HG02973 (cell line): ENCODE measurements around the gene TMEM80.

ENCODE experiments used
- ATAC-seq: cut with Tn5 transposase; IDR thresholded peaks from one replicate; pipeline ENCODE4 v1.9.1; 2021; ENCODE audit warnings: moderate library complexity; ENCODE audit not compliant: unreplicated experiment

TMEM80 gene

DNA sequence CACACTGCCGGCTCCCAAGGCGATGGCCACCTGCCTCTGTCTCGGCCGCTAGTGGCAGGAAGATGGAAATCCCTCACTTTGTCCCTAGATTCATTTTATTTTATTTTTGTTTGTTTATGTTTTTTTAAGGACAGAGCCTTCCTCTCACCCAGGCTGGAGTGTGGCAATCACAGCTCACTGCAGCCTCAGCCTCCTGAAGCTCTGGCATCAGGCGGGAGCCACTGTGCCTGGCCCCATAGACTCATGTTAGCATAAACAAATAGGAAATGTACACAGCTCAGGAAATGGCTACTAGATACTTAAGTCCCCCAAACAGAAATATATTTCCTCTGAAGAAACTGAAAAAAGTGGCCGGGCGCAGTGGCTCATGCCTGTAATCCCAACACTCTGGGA is 3.5 kb downstream of the TMEM80 start:
- no peak for ATAC-seq

DNA sequence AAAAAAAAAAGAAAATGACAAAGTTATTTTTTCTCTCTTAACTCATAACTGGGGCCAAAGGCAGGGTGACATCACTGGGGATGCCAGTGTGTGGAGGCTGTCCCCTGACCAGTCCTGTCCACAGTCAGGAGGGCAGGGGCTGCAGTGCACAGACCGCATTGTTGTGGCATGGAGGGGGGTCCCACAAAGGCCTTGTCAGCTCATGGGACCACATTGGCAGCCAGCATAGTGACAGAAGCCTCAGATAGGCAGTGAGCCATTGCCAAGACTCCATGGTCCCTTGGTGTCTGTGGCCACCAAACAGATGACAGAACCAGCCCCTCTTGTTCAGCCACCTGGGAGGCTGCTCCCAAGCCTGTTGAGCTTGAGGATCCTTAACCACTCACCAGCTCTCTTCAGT is 4.1 kb downstream of the TMEM80 start:
- ATAC-seq: no peak

DNA sequence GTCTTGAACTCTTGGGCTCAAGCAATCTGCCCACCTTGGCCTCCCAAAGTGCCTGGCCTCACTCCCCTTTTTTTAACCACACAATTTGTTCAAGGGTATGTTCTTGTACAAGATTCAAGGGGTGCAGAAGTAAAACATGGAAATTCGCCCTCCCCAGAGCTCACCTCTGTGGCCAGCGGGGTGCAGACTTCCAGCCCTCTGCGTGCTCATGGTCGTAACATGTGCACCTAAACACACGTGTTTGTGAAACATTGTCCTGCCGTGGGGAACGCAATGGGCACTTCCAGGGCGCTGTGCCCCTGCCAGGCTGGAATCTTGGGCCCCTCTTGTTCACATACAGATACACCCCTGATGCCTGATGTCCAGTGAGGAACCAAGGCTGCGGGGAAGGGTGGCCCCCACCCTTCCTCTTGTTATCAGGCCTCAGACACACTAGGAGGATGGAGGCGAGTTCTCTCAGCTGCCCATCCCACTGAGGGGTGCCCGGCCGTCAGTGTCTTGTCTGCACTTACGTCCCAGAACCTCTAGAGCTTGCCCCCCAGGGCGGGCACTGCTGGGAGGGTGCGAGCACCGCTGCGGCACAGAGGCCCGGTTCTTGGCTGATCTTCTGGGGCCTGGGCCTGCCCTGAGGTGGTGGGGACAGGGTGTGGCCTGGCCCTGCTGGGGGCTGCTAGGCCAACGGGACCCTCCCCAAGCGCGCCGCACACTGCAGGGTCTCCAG is 6.3 kb downstream of the TMEM80 start:
- no peak for ATAC-seq

DNA sequence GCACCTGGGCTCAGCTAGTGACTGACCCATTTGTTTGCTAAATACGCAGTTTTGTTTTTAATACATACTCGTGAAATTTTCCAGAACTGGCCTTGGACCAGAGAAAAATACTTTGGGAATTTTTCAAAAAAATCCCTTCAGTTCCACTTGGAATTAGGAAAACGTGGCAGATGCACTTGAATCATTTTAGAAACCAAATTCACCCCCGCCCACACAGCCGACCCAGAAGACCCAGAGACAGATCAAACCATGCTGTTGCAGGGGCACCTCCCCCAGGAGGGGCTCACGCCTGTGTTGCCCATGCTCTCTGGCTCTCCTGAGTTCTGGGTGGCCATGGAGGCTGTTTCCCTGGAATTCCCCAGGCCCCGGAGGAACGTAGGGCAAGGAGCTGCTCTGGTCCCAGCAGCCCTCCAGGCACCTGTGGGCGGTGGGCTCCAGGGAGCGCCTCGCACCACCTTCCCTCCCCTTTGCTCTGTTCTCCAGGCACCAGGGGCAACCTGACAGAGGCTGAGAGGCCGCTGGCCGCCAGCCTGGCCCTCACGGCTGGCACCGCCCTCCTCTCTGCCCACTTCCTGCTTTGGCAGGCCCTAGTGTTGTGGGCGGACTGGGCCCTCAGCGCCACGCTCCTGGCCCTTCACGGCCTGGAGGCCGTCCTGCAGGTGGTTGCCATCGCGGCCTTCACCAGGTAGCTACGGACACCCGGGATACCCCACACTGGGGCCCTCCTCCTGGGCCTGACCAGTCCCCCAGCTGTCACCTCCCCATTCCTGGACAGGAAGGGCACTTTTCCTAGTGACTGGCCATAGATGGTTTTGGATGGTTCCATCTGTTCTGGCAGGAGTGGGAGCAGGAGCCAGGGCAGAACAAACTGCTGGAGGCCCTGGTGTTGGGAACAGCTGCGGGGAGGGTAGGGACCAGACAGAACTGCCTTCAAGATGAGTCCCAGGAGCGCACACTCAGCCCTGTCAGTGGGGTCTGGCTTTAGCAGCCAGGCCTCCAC is 7.1 kb downstream of the TMEM80 start:
- ATAC-seq: no peak

DNA sequence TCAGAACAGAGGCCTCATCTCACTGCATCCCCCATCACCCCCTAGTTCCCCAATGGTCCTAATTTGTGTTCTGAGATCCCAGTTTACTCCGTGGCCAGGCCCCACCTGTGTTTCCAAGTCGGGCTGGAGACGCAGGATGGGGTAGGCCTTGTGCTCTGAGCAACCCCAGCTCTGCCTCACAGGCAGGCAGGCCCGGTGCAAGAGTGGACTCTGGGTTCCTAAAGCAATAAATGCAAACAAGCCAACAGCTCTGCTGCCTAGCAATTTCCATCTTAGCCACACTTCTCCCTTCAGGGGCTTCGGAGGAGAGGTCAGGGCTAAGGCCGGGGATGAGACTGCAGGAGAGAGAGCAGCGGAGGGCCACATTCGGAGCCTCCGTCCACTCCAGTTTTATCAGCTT is 7.9 kb downstream of the TMEM80 start:
- no peak for ATAC-seq

DNA sequence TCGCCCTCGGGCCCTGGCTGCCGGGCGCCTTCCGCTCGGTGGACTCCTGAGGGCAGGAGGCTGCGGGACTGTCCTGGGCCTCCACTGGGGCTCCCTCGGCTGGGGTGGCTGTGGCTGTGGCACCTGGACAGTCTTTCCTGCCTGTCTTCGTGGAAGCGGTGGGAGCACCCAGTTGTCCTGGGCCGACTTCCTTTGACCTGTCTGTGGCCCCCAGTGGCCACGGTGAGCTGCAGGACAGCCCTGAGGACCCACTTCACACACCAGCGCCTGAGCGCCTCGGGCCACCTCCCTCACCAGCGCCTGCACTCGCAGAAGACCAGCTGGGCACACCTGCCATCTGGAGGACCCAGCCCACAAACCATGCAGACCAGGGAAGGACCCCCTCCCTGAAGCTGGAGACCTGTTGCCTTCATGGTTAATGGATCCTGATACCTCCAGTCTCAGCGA is 8.6 kb downstream of the TMEM80 start:
- ATAC-seq: no peak

DNA sequence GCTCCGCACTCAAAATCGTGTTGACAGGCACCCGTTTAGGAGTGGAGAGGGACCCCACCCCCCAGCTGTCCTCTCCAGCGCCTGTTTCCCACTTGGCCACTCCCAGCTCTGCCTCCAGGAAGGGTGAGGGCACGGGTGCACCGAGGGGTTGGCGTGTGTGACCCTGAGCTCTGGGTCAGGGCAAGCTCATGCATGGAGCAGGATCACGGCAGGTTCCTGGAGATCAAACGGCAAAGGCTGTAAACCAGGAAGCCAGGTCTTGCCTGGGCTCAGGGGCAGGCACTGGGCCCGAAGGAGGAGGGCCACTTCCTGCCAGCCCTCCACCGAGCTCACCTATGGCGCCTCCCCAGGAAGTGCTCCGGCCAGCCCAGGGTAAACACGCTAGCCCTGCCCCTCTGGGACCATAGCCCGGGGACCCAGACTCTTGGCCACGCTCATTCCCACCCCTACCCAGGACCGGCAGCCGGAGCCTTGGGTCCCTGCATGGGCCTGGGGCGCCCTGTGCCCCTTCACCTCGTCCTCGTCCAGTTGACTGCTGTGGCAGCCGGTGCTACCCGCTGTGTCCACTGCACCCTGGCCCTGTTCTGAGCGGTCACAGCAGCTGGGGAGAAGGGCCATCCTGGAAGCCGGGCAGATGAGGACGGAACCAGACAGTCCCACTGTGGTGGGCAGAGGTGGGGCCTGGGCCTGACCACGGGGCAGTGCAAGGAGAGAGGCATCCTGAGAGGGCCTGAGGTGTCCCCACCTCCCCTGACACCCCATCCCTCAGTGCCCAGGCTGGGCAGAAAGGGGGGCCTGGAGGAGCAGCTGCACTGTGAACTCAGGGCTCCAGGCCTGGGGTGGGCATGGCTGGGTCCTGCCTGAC is 9.4 kb downstream of the TMEM80 start:
- no peak for ATAC-seq

DNA sequence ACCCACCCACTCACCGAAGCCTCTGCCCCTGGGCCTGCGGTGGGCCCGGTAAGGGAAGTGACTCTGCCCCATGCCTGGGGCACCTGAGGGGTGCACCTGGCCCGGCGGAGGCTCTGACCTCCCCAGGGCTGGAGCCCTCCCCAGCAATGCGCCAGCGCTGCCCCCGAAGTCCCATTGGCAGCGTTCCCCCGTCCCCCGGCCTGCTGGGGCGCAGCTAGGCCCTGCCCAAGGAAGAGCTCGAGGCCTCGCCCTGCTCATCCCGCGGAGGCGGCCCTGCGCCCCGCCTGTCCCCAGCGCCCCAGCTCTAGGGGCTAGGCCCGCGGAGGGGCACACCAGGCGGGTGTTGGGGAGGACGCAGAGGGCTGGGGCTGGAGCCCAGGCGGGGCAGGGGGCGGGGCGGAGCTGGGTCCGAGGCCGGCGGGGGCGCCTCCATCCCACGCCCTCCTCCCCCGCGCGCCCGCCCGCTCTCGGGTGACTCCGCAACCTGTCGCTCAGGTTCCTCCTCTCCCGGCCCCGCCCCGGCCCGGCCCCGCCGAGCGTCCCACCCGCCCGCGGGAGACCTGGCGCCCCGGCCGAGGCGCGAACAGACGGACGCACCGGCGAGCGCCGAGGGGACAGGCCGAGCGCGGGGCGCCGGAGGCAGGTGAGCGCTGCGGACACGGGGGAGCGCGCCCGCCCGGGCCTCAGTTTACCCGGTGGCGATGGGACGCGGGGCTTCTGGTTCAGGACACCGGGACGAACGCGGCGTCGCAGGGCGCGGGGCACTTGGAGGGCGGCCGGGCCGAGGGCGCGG is 10.2 kb downstream of the TMEM80 start, which contains the start of gene EPS8L2:
EPS8L2 (plus strand) TSS at position 586 of the 793 bp plus-strand sequence. CDS start 3,177 bp downstream, outside the sequence.
- ATAC-seq: no peak

DNA sequence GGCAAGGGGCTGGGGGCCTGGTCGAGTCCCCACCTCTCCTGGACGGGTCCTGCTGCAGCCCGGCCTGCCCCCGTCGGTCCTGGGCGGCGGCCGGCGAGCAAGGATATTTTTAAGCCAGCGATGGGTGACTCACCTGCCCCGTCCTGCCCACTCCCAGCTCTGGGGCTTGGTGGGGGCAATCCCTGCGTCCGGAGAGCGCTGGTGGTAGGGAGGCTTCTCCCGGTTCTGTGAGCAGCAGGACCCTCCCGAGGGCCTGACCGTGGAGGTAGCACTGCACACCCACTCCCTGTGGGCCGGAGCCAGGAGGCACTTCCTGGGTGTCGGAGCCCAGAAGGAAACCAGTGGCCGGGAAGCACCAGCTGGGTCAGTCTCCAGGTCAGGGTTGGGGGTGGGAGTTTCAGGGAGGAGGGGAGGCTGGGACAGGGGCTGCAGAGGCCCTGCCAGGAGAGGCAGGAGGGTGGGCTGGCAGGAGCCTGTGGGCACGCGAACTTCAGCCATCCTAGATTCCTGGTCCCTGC is 10.9 kb downstream of the TMEM80 start:
- no peak for ATAC-seq

DNA sequence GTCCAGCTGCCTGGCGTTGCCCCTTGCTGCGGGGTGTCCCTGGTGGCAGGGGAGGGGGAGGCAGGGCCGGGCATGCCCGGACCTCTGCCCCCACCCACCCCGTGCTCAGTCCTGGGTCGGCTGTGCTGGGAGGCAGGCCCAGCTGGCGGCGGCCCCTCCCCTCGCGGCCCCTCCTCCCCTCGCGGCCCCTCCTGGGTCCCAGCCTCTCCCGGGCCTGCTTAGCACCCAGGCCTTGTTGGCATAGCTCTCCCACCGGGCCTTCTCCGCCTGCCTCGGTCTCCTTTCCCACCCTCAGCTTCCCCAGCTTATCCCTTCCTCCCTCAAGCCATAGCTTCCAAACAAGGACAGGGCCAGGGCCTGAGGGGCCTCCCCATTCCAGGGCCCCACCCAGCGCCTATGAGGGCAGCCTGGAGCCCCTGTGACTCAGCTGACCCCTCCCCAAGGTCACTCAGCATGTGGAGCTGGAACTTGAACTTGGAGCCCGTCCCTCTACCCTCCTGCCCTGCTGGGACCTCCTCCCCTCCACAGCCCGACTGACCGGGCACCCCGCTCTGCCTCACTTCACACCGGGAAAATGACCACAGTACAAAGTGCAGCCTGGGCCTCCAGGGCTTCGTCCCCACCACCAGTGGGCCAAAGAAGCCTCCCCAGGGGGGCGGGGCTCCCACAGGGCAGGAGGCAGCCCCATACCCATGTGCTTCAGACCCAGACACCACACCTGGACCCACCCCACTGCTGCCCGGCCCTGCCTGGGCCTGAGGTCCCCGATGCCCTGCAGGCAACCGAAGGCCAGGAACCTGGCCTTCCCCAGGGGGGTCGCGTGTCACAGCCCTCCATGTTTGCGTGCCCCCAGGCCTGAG is 11.6 kb downstream of the TMEM80 start:
- no peak for ATAC-seq

DNA sequence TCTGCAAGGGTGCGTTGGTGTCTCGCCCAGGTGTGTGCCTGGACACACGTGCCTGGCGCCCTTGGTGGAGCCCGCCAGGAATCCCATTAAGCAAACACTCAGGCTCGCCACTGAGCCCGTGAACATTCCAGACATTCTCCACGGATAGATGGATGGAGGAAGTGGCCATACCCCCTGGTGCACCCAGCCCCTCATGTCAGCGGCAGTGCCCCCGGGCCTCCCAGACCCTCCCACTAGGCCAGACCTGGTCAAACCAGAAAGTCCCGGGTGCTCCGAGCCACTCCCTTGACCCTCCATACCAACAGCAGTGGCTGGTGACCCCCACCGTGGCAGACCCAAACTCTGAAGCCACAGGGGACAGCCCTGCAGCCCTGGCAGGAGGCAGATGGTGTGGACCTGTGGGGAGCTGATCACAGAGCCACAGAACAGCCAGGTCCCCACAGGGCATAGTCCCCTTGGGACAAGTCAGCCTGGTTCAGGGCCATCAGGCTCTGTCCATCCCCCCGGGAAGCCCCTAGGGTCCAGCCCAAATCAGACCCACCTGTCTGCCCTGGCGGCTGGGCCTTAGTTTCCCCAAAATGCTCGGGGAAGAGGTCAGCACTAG is 12.3 kb downstream of the TMEM80 start:
- ATAC-seq: no peak

DNA sequence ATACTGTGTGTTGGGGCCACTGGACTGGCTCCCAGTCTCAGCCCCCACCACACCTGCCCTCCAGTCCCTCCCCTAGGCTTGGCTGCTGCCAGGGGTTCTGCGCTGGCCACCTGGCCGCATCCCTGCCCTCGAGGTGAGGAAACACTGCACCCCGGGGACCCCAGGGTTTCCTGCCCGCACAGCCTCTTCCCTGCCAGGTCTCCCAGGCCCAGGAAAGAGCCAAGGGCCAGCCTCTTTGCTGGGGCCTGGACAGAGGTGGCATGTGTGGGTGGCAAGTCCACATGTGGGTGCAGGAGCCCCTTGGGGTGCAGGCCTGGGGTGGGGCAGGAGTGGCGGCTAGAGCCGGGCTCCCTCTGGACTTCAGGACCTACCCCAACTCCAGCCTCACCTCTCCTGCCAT is 12.9 kb downstream of the TMEM80 start:
- ATAC-seq: no peak

DNA sequence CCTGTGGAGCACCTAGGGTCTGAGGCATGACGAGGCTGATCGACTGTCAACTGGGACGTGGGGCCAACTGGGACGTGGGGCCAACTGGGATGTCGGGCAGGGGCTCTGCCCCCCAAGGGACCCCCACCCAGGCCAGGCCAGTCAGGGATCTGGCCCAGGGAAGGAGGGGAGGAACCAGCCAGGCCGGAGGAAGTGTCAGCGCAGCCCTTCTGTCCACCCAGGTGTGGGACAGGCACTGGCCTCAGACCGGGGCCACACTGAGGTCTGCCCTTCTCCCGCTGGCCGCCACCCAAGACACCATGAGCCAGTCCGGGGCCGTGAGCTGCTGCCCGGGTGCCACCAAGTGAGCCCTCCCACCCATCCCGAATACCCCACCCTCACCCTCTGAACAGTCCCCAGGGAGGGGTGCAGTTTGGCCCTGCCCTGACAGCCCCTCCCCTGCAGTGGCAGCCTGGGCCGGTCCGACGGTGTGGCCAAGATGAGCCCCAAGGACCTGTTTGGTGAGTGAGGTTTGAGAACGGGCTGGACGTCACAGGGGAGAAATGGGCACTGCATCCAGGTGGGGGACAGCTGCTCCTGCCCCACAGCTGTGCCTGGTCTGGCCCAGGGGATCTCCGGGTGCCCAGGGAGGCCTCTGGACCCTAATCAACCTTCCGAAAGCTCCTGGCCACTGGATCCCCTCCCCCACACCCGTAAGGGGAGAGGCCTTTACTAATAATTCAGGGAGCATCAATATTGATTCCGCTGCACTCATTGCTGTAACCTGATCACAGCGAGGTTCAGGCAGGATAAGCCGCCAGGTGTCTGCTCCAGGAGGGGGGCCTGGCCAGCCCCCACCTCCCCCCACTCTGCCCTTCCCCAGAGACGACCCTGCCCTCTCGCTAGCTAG is 13.7 kb downstream of the TMEM80 start:
- no peak for ATAC-seq

DNA sequence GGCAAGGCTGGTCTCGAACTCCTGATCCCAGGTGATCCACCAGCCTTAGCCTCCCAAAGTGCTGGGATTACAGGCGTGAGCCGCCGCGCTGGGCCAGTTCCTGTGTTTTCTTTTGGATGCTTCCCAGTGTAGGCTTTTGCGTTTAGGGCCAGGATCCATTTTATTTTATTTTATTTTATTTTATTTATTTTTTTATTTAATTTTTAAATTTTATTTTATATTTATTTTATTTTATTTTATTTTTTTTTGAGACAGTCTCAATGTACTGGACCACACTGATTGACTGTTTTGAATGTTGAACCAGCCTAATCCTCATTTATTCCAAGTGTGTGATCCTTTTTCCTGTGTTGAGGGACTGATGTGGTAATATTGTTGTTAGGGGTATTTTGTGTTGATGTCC is 18.8 kb downstream of the TMEM80 start:
- no peak for ATAC-seq

DNA sequence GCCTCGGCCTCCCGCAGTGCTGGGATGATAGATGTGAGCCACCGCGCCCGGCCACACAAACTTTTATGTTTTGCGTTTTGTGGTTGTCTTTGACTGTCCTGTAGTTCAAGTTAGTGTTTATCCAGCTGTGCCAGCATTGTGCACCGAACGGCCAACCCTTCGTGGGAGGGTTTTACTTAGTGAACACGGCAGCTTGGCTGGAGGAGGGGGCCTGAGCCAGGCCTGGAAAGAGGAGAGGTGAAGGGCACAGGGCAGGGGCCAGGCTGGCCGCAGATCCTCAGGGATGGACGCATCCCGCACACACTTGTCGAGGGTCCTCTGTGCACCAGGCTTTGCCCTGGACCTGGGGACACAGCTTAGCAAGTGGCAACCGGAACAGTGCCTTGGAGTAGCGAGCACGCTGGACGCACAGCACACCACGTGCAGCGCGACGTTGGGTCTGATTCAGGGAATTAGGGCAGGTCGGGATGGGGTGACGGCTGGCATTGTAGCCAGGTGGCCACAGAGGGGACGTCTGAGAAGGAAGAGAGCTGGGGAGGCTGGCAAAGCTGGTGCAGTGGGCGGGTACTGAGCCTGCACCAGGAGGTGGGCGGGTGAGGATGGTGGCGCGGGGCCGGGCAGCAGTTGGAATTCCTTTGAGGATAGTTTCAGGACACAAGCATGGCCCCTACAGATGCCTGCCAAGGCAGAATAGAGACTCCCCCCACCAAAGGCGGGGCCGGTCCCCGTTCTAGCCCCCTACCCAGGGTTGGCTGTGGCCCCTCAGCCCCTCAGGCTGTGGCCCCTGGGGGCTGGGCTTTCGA is 23.8 kb downstream of the TMEM80 start:
- no peak for ATAC-seq

DNA sequence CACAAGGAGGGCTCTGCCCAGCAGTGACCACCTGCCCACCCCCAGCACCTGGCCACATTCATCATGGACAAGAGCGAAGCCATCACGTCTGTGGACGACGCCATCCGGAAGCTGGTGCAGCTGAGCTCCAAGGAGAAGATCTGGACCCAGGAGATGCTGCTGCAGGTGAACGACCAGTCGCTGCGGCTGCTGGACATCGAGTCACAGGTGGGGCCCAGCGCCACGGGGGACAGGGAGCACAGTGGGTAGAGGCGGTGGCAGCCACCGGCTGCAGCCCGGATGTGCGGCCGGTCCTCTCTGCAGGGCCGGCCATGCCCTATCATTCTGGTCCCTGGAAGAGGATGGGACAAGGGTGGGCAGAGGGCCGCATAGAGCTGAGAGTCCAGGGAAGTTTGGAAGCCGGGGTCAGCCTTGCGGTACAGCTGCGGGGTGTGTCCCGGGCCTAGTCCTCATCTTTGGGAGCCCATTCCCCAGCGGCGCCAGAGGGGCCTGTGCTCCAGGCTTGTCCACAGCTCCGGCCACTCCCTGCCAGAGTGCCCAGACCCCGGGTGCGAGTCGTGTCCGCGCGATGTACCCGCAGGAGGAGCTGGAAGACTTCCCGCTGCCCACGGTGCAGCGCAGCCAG is 24.5 kb downstream of the TMEM80 start:
- ATAC-seq: no peak
